NCI-H2171 treated with DMSO at 0.1 percent for 48 hours (cell line): ENCODE measurements around the gene SIKE1.
"Not testable (repeated sequence)": the region's sequence is repeated elsewhere in the genome, so short reads cannot be mapped to it uniquely, and the experiment has no call there.

Experiments used
- DNase-seq: peaks from one replicate; lab custom pipeline; 2025; lab: John Stamatoyannopoulos, UW

Gene SIKE1

GRCh38 chr1:114780344-114781226 is at the start of gene SIKE1:
Gene SIKE1, minus strand, starts transcription at chr1:114780685. Its CDS starts 78 bp downstream, at chr1:114780607.
- peak; percentile 96 for DNase-seq

- DNase-seq, result not testable (repeated sequence)
Measured at GRCh38 chr1:114830075-114830474, 49.6 kb upstream of the SIKE1 start.

GRCh38 chr1:114828251-114828650 is 47.8 kb upstream of the SIKE1 start:
- no peak for DNase-seq

DNA sequence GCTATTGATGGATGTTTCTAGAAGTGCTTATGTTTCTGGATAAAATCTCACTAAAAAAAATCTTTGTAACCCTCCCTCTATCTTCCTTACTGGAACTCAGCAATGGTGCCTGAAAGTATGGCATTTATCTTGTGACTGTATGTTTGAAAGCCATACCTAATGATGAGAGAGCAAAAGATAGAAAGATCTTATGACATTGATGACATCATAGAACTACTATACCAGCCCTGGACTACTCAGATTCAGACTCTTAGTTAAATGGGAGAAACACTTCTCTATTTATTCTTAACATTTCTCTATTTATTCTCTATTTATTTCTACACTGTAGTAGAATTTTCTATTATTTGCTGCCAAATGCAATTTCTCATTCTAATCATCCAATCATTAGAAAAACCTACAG is 41.5 kb upstream of the SIKE1 start:
- no peak for DNase-seq

- no peak for DNase-seq
Measured at GRCh38 chr1:114820392-114820791, 39.9 kb upstream of the SIKE1 start.

DNA sequence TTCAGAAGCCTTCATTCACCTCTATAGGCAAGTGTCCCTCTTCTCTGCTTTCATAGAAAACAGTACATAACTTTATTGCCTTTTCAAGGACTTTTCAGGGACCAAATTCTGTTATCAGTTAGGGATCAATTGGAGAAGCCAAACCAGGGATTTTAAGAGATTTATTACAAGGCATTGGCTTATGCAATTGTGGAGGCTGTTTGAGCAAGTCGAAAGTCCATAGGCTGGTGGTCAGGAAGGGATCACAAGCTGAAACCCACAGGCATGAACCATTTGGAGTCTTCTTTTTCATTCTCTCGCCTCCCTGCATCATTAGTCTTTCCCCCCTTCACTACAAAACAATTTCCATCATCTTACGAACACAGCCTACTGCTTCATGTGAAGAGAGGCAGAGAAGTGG is 39.4 kb upstream of the SIKE1 start:
- DNase-seq, result no peak

- DNase-seq, result not testable (repeated sequence)
Measured at GRCh38 chr1:114804449-114804848, 24.0 kb upstream of the SIKE1 start.

DNA sequence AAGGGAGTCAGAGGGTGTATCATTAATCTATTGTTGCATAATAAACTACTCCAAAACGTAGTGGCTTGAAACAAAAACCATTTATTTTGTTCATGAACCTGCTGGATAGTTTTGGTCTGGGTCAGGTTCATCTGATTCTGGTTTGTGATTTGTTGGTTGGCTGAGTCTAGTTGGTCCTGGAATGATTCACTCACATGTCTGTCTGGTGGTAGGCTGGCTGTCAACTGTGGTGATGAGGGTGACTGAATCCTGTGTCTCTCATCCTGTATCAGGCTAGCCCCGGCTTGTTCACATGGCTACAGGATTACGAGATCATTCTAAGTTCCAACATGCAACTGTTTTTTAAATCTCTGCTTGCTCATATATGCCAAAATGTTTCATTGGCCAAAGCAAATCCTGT is 22.5 kb upstream of the SIKE1 start:
- DNase-seq, result no peak

GRCh38 chr1:114794038-114794437 is 13.6 kb upstream of the SIKE1 start:
- DNase-seq, result no peak

GRCh38 chr1:114790581-114790980 is 10.1 kb upstream of the SIKE1 start:
- not testable (repeated sequence) for DNase-seq

- not testable (repeated sequence) for DNase-seq
Measured at GRCh38 chr1:114786440-114786839, 6.0 kb upstream of the SIKE1 start.

GRCh38 chr1:114782476-114782875 is 2.0 kb upstream of the SIKE1 start:
- no peak for DNase-seq

- no peak for DNase-seq
Measured at GRCh38 chr1:114779722-114780121, 763 bp downstream of the SIKE1 start.

- not testable (repeated sequence) for DNase-seq
Measured at GRCh38 chr1:114776726-114777125, 3.8 kb downstream of the SIKE1 start.

DNA sequence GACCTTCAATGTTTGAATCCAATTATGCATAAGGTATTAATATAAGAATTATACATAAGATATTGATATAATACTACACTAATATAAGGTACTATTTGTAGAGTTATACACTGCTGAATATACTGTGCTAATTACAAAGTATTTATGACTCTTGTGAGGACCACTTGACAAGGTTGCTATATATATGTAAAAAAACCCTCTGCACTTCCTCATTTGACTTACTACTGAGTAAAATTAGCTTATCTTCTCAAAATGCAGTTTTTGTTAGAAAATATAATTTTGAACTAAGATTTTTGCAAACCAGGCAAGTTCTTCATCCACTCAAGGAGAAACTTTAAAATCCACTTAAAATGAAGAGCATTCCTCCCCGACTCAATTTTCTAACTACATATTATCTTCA is 8.5 kb downstream of the SIKE1 start:
- DNase-seq, result no peak

- DNase-seq, result no peak
Measured at GRCh38 chr1:114770989-114771388, 9.5 kb downstream of the SIKE1 start.

DNA sequence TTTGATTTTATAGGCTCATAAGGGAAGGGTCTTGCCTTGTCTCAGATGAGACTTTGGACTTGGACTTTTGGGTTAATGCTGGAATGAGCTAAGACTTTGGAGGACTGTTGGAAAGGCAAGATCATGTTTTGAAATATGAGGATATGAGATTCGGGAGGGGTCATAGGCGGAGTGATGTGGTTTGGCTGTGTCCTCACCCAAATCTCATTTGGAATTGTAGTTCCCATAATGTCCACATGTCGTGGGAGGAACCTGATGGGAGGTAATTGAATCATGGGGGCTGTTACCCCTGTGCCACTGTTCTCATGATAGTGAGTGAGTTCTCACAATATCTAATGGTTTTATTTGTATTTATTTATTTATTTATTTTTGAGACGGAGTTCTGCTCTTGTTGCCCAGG is 15.8 kb downstream of the SIKE1 start:
- no peak for DNase-seq

DNA sequence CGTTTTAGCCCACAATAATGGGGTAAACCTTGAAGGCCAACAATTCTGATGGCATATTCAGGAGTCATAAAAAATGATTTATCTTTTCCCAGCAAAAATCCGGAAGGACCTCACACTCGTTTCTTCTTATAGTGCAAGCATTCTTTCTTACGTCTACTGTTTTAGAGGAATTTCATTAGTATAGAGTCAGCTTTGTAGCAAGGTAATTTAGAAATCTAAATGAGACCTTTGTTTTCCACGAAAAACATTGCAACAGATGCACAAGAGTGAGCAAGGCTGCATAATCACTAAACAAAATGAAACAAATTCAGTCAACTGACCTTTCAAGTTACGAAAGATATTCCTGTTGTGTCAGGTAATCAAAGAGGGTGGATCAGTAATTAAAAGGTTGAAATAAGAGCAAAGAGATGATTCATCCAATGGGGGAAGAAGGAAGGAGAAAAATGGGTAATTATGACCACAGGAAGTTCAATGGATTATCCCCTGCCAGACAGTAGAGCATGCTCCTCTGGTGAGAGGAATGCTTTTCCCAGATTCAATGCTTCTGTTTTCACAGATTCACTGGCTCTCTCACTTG is 22.1 kb downstream of the SIKE1 start:
- DNase-seq, result no peak

DNA sequence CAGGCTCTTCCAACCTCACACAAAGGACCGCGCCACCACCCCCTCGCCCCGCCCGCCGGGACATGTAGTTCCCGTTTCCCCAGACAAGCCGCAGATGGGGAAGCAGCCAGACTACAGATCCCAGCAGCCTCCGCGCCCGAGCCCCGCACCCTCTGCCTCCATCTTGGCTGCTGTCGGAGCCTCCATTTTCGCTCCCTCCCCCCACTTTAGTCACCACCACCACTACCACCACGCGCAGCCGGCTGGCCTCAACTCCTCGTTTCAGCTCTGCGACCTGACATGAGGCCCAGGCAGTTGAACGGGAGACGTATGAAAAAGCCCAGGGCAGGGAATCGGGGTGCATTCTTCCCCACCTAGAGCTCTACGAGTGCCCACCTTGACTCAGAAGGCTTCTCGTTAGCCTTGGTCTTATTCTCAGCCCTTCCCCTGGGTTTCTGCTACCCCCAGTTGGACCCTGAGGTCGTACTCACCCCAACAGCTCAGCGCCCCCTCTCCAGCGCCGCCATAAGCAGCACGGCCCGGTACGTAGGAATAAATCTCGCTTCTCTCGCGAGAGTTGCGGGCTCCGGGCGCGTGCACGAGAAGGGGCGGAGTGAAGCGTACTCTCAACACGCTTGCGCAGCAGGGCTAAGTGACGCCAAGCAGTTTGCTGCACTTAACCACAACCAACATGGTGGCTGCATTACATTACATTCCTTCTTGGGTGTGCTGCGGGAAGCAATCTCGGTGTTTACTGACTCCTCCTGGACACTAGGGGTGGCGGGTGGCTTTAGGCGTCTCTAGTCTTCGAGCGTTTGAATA is 22.8 kb downstream of the SIKE1 start, which contains the start of gene CSDE1:
Gene CSDE1, minus strand, starts transcription at position 530 of the 801 bp plus-strand sequence. CDS start 18,094 bp downstream, outside the sequence.
- DNase-seq, result peak; percentile 98

DNA sequence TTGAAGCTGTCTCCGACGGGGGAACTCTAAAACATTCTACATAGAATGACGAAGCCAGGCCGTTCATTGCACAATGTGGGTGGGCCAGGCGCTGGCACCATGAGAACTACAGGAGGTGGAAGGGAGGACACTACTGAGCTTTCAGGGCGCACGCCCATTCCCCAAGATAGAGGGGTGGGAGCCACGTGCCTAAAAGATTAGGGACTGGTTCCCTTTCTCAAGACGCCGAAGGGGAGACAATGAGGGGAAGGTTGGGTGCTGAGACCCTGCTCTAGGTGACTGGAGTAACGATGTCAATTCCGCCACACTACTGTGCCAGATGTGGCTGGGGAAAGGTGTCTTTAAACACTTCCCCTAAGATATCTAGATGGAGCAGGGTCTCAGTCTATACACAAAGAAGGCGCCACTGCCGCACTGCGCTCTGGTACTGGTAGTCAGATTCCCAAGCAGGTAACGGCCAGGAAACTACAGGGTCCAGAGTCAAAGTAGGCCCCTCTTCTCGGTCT is 23.5 kb downstream of the SIKE1 start:
- DNase-seq, result no peak

GRCh38 chr1:114756009-114756892 is 24.2 kb downstream of the SIKE1 start:
- DNase-seq, result no peak
